Measurements from ENCODE around the gene EIF2A.

DNA sequence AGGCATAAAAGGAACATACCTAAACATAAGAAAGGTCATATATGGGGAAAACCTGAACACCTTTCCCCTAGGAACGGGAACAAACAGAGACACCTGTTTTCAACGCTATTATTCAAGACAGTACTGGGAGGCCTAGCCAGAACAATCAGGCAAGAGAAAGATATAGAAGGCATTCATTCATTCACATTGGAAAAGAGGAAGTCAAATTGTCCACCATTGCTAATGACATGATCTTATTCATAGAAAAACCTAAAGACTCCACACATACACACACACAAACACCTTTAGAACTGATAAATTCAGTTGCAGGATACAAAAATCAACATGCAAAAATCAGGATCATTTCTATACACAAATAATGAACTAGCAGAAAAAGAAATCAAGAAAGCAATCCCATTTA, 36.8 kb upstream of the EIF2A start:
- TF ChIP-seq, protein P1, sequence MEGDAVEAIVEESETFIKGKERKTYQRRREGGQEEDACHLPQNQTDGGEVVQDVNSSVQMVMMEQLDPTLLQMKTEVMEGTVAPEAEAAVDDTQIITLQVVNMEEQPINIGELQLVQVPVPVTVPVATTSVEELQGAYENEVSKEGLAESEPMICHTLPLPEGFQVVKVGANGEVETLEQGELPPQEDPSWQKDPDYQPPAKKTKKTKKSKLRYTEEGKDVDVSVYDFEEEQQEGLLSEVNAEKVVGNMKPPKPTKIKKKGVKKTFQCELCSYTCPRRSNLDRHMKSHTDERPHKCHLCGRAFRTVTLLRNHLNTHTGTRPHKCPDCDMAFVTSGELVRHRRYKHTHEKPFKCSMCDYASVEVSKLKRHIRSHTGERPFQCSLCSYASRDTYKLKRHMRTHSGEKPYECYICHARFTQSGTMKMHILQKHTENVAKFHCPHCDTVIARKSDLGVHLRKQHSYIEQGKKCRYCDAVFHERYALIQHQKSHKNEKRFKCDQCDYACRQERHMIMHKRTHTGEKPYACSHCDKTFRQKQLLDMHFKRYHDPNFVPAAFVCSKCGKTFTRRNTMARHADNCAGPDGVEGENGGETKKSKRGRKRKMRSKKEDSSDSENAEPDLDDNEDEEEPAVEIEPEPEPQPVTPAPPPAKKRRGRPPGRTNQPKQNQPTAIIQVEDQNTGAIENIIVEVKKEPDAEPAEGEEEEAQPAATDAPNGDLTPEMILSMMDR (conservative IDR thresholded peaks at IDR 0.05): no peak
- no peak for TF ChIP-seq ZFX (IDR thresholded peaks at IDR 0.05)

Measured in C4-2B (cell line).